Adrenal gland (tissue), 5 donors: ENCODE measurements around the gene GIGYF2.

Source experiments
- CTCF ChIP-seq, 6 experiments: fragments of 450-650 bp in 4 of 6; fragments of 200-600 bp in 2 of 6; sonication (generic) in 1 of 6; IDR thresholded peaks; 1 replicate in 5 of 6; 2 replicates in 1 of 6; pipeline versions ENCODE4 v1.5.1 to v1.8.0; 2016 to 2021; ENCODE audit warnings: antibody characterized with exemption in 6 of 6, mild to moderate bottlenecking in 2 of 6, moderate library complexity in 1 of 6
- POLR2A ChIP-seq, 2 donors: fragments of 450-650 bp; IDR thresholded peaks; one replicate each; pipeline ENCODE4 v1.6.1; 2017; ENCODE audit warnings: antibody characterized with exemption in 2 of 2, mild to moderate bottlenecking in 2 of 2, moderate library complexity in 1 of 2
- donor health status: DM: no; HTN: no; CAD: no.

- TF ChIP-seq CTCF (IDR thresholded peaks at IDR 0.05) (no peak), POLR2A (IDR thresholded peaks at IDR 0.05) (no peak)
Measured at GRCh38 chr2:232791518-232791917, 94.4 kb downstream of the GIGYF2 start.
